ENCODE measurements around the gene CD58. TPM values are rescaled to one million over a fixed set of nuclear protein-coding genes. Genes with fewer than 3 reads are reported as not detected.

Gene CD58
- total RNA-seq, 4 donors from 2014 or later: 23.1 to 63.0 (median 39.0) TPM

DNA sequence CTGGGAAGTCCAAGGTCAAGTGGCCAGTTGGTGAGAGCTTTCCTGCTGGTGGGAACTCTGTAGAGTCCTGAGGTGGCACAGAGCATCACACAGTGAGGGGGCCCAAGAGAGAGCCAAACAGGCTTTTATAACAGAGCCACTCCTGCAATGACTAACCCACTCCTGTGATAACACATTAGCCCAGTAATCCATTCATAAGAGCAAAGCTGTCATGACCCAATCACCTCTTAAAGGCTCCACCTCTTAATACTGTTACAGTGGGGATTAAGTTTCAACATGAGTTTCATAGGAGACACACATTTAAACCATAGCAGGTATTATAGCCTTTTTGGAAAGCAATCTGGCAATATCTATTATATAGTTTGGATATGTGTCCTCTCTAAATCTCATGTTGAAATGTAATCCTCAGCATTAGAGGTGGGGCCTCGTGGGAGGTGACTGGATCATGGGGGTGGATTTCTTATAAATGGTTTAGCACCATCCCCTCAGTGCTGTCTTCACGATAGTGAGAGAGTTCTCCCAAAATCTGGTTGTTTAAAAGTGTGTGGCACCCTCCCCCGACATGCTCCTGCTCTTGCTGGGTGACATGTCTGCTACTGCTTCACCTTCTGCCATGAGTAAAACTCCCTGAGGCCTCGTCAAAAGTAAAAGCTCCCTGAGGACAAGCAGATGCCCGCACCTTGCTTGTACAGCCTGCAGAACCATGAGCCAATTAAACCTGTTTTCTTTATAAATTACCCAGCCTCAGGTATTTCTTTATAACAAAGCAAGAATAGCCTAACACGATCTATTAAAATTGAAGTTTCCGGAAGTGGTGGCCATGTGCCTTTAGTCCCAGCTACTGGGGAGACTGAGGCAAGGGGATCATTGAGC is 64.5 kb downstream of the CD58 start:
- DNase-seq: no peak

DNA sequence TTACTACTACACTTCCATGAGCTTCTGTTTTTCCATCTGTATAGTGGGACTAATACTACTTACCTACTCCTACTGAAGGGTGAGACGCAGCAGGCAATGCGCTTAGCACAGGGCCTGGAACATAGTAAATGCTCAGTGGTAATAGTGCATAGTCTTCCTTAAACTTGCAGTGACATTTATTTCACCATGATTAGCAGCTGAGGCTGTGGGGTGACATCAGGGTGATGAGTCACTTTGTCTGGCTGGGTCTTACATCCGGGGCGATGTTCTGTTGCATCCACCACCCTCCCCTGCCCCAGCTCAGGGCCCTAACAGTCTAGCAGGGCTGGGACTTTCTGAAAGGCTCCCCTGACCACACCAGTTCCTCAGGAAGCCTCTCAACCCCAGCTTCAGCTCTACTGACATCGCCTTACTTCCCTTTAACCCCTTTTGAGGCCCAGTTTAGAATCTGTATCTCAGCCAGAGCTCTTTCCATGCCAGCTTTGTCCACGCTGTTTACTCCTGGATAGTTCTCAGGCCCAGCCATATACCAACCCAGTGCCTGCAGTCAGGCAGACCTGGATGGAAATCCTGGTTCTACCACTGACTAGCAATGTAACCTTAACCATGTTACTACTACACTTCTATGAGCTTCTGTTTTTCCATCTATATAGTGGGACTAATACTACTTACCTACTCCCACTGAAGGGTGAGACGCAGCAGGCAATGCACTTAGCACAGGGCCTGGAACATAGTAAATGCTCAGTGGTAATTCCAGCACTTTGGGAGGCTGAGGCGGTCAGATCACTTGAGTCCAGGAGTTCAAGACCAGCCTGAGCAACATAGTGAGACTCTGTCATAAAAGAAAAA is 66.3 kb downstream of the CD58 start:
- Histone ChIP-seq H3K4me3 (no peak overlapping the region), H3K9me3 (no peaks in the 10 kb centered on the region), H3K27me3 (no peaks in the 10 kb centered on the region), H3K4me1 (peaks cover 9 to 23% (median 12%) of the 10 kb centered on the region in 4 donors), H3K27ac (peak overlapping the region; percentile 50 to 80 (median 66)), H3K36me3 (no peaks in the 10 kb centered on the region)
- peak; percentile 65 to 94 (median 83) for DNase-seq
- TF ChIP-seq, protein P1, sequence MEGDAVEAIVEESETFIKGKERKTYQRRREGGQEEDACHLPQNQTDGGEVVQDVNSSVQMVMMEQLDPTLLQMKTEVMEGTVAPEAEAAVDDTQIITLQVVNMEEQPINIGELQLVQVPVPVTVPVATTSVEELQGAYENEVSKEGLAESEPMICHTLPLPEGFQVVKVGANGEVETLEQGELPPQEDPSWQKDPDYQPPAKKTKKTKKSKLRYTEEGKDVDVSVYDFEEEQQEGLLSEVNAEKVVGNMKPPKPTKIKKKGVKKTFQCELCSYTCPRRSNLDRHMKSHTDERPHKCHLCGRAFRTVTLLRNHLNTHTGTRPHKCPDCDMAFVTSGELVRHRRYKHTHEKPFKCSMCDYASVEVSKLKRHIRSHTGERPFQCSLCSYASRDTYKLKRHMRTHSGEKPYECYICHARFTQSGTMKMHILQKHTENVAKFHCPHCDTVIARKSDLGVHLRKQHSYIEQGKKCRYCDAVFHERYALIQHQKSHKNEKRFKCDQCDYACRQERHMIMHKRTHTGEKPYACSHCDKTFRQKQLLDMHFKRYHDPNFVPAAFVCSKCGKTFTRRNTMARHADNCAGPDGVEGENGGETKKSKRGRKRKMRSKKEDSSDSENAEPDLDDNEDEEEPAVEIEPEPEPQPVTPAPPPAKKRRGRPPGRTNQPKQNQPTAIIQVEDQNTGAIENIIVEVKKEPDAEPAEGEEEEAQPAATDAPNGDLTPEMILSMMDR (IDR thresholded peaks at IDR 0.05): no peak
- no peak for TF ChIP-seq POLR2A (IDR thresholded peaks at IDR 0.05)

More for the DNA sequence above, 64.5 kb downstream of the CD58 start:
- H3K4me3 ChIP-seq: no peak overlapping the region
- H3K27ac ChIP-seq: no peak overlapping the region
- no peaks in the 10 kb centered on the region for H3K9me3 ChIP-seq
- no peaks in the 10 kb centered on the region for H3K27me3 ChIP-seq
- peaks cover 10 to 24% (median 13%) of the 10 kb centered on the region in 4 donors for H3K4me1 ChIP-seq
- H3K36me3 ChIP-seq: no peaks in the 10 kb centered on the region
- TF ChIP-seq, protein P1 (IDR thresholded peaks at IDR 0.05): no peak
- TF ChIP-seq POLR2A (IDR thresholded peaks at IDR 0.05): no peak

DNA sequence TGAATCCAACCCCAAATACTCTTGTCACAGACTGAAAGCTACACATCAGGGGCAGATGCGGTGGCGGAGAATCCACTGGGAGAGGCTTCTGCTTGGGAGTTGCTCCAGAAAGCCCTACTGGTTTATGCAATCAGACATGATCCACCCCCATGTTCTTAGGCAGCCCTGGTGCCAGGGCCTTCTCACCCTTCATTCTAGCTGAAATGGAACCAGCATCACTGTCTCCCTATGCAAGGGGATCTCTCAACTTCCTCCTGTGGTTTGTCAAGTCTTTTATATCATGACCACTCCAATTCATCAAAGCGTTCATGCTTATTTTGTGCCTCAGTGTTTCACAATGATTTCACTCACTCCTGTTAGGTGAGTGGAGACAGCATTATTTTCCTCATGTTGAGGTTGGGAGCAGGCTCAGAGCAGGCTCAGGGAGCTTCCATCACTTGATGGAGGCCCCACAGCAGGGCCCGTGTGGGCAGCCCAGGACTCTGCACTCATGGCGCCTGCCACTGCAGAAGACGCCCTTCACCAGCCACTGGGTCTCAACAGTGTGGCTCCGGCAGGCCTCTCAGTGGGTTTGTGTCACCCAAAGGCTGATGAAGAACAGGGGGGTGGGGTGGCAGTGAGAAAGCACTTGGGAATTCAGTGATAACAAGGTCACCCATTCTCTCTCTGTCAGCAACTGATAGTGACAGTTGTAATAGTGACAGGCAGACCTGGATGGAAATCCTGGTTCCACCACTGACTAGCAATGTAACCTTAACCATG is 67.1 kb downstream of the CD58 start:
- Histone ChIP-seq H3K4me1 (peaks cover 7 to 19% (median 13%) of the 10 kb centered on the region in 4 donors), H3K27ac (peak overlapping the region; percentile 50 to 80 (median 66)), H3K9me3 (no peaks in the 10 kb centered on the region), H3K27me3 (no peaks in the 10 kb centered on the region), H3K36me3 (no peaks in the 10 kb centered on the region), H3K4me3 (no peak overlapping the region)
- no peak for DNase-seq
- no peak for TF ChIP-seq POLR2A (IDR thresholded peaks at IDR 0.05)
- TF ChIP-seq, protein P1 (IDR thresholded peaks at IDR 0.05): no peak

DNA sequence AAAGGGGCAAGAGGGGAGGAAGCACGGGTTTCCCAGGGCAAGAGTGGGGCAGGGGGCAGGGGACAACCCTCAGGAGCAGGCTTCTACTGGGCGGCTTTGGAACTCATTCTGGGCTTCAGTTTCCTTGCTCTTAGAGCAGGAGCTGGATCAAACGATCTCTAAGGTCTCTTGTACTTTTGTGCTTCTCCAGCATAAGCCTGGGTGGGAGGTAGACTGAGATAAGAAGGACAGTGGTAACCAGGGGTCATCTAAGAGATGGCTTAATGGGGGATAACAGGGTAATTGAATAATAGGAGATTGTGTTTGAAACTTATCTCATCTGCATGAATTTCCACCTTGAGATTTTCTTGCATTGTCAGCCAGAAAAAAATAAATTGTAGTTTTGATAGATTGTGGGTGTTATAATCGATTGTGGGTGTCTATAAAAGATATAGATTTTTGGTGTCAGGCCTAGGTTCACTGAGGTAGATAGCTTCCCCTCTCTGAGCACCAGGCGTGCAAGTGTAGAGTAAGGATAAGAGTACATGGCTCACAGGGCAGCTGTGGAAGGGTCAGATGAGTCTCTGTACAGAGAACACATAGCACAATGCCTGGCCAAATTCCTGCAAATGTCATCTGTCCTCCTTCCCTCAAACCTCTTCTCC is 68.0 kb downstream of the CD58 start:
- no peak for DNase-seq
- H3K4me1 ChIP-seq: peaks cover under 1 to 19% (median 14%) of the 10 kb centered on the region in 4 donors
- peak overlapping the region in 1 of 4 donors; percentile 80 for H3K27ac ChIP-seq
- no peak overlapping the region for H3K4me3 ChIP-seq
- H3K27me3 ChIP-seq: no peaks in the 10 kb centered on the region
- TF ChIP-seq POLR2A (IDR thresholded peaks at IDR 0.05): no peak
- TF ChIP-seq, protein P1 (IDR thresholded peaks at IDR 0.05): no peak
- H3K36me3 ChIP-seq: no peaks in the 10 kb centered on the region
- no peaks in the 10 kb centered on the region for H3K9me3 ChIP-seq

DNA sequence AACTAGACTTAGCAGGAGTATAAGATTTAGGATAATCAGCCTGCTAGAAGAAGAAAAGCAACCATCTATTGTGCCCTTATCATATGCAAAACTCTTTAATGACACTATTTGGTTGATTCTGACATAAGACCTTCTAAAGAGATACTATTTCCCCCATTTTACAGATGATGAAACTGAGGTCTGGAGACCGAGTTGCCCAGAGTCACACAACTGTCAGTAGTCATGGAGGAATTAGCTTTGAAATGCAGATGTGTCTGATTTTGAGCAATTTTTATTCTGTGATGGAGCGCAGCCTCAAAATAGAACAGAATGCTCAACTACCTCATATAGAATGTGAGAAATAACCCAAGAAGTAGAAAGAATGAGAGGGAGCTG is 69.0 kb downstream of the CD58 start:
- H3K27ac ChIP-seq: no peak overlapping the region
- H3K36me3 ChIP-seq: no peaks in the 10 kb centered on the region
- H3K4me1 ChIP-seq: peaks cover 0 to 19% (median 14%) of the 10 kb centered on the region in 4 donors
- H3K27me3 ChIP-seq: no peaks in the 10 kb centered on the region
- DNase-seq: no peak
- no peaks in the 10 kb centered on the region for H3K9me3 ChIP-seq
- TF ChIP-seq, protein P1 (IDR thresholded peaks at IDR 0.05): no peak
- TF ChIP-seq POLR2A (IDR thresholded peaks at IDR 0.05): no peak
- H3K4me3 ChIP-seq: no peak overlapping the region

Measured in Peyer's patch (tissue), 4 donors.